ENCODE measurements around the gene WWOX. TPM values are rescaled to one million over a fixed set of nuclear protein-coding genes. Genes with fewer than 3 reads are reported as not detected.
A peak's percentile ranks its signal among the peaks of the same experiment; 100 is the strongest.

The WWOX gene
- total RNA-seq, 1 donor, result 8.2 TPM

- no peak overlapping the region for H3K4me3 ChIP-seq (ENCODE audit: low read depth, low read length)
- peak; percentile 29 for TF ChIP-seq CTCF (IDR thresholded peaks at IDR 0.05; ENCODE audit: insufficient read depth, low read depth, low read length)
- DNase-seq (ENCODE audit: low read depth), result peak; percentile 59
Observed at GRCh38 chr16:78249056-78249455, 149.6 kb downstream of the WWOX start.

DNA sequence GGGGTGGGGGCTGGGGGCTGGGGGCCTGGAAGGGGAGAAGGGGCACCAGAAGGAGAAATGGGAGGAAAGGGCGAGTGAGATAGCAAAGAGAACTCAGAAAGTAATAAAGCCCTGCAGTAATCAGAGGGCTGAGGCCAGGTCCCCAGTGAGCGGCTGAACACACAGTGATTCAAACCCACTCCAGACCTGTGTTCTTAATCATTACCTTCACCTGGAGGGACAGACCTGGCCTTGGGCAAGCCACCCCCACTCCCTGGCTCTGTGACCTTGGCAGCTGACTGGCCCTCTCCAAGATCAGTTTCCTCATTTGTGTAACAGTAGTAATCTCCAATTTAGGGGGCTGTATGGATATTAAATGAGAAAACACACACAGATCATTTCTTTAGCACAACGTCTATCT lies 150.4 kb downstream of the WWOX start:
- DNase-seq (ENCODE audit: low read depth), result no peak

GRCh38 chr16:78251115-78251514 lies 151.7 kb downstream of the WWOX start:
- no peak overlapping the region for H3K4me3 ChIP-seq (ENCODE audit: low read depth, low read length)
- DNase-seq (ENCODE audit: low read depth), result no peak
- no peak for TF ChIP-seq CTCF (IDR thresholded peaks at IDR 0.05; ENCODE audit: insufficient read depth, low read depth, low read length)

More for the DNA sequence above, 150.4 kb downstream of the WWOX start:
- no peak overlapping the region for H3K4me3 ChIP-seq (ENCODE audit: low read depth, low read length)
- TF ChIP-seq CTCF (IDR thresholded peaks at IDR 0.05; ENCODE audit: insufficient read depth, low read depth, low read length), result no peak

DNA sequence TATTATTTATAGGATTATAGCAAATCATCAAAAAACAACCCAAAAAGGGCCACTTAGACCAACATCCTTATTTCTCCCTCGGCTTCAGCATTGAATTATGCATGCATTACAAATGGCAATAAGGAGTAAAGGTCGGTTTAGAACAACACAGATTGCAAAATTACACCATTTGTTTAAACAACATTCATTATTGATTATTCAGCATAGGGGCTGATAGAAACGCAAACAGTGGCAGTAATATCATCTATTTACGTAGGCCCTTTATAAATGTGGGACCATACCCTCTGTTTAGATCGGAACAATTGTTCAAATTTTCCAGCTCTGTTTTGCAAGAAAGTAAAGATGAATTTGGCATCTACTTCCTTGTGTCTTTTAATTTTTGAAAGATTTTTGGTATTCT lies 153.3 kb downstream of the WWOX start:
- no peak for TF ChIP-seq CTCF (IDR thresholded peaks at IDR 0.05; ENCODE audit: insufficient read depth, low read depth, low read length)
- H3K4me3 ChIP-seq (ENCODE audit: low read depth, low read length), result no peak overlapping the region
- DNase-seq (ENCODE audit: low read depth), result no peak

DNA sequence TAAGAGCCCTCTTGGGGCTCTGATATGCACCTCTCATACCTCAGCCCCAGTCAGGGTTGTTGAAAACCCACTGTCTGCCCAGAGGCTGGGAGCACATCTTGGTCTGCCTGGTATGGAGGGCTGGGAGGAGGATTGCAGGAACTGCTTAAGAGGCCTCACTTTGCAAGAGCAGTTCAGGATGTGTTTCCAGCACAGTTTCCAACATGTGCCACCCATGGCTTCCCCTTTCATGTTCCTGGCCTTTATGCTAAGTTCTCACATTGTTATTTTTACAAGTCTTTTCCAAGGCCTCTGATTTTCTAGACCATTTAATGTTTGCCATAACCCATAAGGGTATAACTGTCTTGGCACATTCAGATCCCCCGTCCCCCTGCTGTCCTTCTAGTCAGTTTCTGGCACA lies 155.4 kb downstream of the WWOX start:
- no peak overlapping the region for H3K4me3 ChIP-seq (ENCODE audit: low read depth, low read length)
- TF ChIP-seq CTCF (IDR thresholded peaks at IDR 0.05; ENCODE audit: insufficient read depth, low read depth, low read length), result no peak
- no peak for DNase-seq (ENCODE audit: low read depth)

- no peak for TF ChIP-seq CTCF (IDR thresholded peaks at IDR 0.05; ENCODE audit: insufficient read depth, low read depth, low read length)
- no peak for DNase-seq (ENCODE audit: low read depth)
- no peak overlapping the region for H3K4me3 ChIP-seq (ENCODE audit: low read depth, low read length)
Observed at GRCh38 chr16:78256686-78257375, 157.4 kb downstream of the WWOX start.

- H3K4me3 ChIP-seq (ENCODE audit: low read depth, low read length), result no peak overlapping the region
- peak; percentile 90 for DNase-seq (ENCODE audit: low read depth)
- TF ChIP-seq CTCF (IDR thresholded peaks at IDR 0.05; ENCODE audit: insufficient read depth, low read depth, low read length), result no peak
Observed at GRCh38 chr16:78257376-78257728, 157.9 kb downstream of the WWOX start.
